Dedifferentiated amniotic fluid mesenchymal stem cell (primary cell): ENCODE results near the gene YRDC.
"Not testable (repeated sequence)": the region's sequence is repeated elsewhere in the genome, so short reads cannot be mapped to it uniquely, and the experiment has no call there.

Experiments used
- DNase-seq: peaks from one replicate; pipeline ENCODE4 v3.0.0-alpha.2; 2016; ENCODE audit errors: extremely low spot score

Gene YRDC

GRCh38 chr1:37771440-37771839, 36.6 kb downstream of the YRDC start:
- not testable (repeated sequence) for DNase-seq

- no peak for DNase-seq
These were observed 40.5 kb downstream of the YRDC start for GRCh38 chr1:37767488-37767887.

DNA sequence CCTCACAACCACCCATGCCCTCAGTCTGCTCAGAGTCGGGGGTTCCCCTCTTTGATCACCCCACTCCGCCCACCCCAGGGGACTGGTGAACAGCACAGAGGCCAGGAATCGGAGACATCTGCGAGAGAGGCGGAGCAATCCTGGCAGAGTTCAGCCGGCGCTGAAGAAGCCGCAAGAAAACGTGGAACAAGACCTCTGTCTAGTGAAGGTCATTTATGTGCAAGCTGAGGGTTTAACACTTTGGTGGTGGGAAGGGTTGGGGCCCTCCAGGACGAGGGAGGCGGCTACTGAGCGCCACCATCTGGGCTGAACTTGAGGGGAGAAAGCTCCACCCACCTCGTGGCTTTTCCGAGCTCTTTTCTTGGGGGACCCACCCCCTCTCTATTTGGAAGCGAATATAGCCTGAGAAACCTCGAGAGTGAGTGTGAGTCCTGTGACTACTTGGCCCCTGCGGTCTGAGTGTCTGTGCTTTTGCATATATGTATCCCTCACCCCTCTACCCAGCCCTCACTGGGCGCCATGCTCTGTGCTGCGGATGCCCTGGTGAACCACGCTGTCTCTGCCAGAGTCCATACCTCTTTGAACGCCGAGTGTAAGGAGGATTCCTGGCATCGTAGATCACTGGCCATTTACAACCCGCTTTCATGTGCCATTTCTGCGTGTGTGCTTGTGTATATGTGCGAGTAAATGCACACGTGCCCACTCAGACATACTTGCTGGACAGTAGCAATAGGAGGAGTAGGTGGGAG, 41.9 kb downstream of the YRDC start:
- DNase-seq = no peak

DNA sequence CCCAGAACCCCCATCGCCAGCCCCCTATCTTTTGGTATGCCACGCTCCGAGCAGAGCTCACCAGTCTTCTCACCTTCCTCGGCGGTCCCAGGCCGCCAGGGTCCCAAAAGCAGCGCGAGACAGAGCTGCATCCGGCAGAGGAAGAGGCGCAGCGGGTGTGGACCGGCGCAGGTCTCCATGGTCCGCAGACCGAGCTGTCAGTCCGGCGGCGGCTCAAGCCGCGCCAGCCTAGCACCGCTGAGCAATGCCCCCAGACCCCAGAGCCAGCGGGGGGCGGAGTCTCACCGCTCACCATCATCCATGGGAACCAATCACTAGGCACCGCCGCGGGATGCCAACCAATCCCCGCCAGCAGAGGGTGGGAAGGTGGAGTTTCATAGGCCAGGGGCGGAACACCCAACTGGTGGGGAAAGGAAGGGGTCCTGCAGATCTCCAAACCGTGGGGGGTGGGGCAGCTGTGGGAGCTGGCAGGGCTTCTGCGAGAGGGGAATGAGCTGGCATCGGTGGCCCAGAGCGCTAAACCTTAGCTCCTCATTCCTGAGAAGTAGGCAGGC, 43.0 kb downstream of the YRDC start, which contains the start of gene EPHA10:
Gene EPHA10 (minus strand): TSS at position 233 of the 554 bp plus-strand sequence. CDS start 54 bp downstream, at position 179.
- DNase-seq = no peak

DNA sequence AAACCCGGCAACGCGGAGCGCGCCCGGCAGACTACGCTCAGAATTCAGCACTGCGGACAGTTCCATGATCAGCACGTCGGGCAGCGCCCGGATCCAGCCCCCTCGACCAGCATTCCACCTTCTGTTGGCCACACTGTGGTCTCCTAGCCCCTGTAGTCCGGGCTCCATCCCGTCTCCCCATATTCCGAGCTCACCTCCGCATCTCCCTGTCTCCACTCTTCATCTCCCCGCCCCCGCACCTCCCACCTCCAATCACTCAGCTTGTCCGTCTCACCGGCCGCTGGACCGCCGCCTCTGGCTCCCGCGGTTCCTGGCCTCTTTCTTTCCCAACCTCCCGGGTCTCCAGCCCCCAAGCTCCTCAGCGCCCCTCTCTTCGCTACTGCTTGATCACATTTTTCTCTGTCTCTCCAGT, 43.6 kb downstream of the YRDC start:
- DNase-seq = no peak

DNA sequence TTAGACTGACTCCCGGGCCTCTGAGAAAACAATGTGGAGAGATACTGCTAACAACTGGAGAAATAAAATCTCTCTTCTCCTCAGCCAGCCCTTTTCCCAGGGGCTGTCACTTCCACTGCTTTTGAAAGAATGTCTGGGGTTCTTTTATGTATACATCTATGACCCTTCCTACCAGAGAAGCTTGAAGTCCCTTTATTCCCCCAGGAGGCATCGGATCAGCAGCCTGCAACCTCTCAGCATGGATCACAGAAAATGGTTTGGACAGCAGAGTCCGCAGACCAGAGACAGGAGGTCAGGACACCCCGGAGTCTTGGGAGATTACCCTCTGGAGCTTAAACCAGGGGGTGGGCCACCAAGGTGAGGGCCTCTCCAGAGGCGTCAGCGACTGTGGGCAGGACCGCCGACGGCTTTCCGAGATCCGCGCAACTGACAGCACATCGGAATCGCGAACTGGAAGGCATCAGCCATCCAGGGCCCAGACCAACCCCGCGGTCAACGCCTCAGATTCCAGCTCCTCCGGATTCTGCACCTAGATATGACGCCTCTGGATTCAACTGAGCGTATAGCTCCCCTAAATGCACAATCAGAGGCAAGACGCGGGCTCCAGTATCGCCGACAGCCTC, 44.1 kb downstream of the YRDC start:
- DNase-seq = no peak

DNA sequence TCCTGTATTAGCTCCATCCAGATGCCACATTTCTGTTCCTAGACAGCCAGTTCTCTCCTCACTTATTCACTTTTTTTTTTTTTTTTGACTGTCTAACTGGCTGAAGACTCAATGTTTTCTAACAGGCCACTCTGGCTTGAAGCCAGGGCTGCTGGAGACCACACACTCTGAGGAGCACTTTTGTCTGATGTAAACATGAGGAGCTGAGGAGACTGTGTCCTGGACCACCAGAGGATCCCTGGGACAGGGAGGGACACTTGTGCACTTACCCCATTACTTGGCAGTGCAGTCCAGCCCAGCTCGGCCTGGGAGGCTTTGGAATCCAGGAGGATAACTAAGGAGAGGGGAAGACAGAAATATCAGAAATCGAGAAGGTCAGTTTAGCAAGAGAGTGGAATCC, 45.5 kb downstream of the YRDC start:
- DNase-seq = no peak

DNA sequence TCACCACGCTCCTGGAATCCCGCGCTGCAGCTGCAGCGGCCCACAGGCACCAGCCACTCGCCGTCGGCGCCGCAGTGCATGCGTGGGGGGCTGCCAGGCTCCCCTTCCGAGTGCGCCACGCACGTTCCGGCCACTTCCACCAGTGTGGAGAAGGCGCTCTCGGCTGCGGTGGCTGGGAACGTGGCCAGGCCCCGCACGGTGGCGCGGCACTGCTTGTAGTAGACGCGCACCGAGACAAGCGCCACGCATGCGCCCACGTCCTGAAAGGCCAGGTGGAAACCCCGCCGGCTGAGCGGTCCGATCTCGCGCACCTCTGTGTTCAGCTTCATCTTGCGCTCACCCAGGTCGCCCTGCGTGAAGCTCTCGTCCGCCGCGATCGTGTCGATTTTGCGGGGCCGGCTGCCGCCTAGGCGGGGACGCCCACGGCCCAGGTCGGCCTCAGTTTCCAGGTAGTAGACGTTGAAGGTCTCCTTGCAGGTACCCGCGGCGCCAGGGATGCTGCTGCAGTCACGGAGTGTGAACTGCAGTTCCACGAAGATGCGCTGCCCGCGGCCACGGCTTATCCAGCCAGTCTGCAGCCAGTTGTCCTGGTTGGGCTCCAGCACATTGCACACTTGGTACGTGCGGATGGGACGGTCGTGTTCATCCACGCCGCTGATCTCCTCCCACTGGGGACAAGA, 46.5 kb downstream of the YRDC start:
- DNase-seq = no peak

DNA sequence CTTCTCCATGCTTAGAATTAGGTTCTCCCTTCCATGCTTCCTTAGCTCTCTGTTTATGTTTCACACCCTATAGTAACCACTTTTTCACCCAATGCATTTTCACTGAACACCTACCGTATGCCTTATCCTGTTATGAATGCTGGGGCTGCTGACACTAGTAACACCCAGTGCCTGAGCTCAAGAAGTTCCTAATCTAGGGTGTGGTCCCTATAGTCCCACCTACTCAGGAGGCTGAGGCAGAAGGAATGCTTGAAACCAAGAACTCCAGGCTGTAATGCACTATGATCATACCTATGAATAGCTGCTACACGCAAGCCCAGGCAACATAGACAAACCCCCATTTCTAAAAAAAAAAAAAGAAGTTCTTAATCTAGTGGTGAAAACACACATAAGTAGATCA, 48.6 kb downstream of the YRDC start:
- no peak for DNase-seq

DNA sequence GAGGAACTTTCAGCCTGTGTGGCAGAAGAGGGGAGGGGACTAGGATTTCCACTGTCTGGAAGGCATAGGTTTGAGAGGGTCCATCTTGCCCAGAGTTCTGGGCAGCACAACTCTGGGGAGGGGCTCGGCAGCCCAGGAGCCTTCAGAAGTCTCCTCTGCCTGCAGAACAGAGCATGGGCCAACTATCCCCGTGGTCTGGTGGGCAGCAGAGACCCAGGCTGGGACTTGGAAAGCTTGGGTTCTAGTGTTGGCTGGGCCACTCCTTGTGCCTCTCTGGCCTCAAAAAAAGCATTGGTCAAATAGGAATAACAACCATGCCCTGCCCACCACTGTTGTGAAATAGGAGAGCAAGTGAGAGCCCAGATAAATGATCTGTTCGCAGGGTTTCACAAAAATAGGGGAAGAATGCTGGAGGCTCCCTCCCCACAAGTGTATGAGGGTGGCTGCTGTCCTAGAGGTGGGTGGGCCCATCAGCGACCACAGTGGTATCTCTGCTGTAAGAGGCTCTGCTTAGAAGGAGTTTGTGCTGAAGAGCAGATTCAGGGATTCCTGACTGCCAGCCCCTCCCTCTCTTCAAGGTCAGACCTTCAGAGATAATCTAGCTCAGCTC, 52.0 kb downstream of the YRDC start:
- no peak for DNase-seq

GRCh38 chr1:37755290-37755689, 52.7 kb downstream of the YRDC start:
- DNase-seq = no peak

DNA sequence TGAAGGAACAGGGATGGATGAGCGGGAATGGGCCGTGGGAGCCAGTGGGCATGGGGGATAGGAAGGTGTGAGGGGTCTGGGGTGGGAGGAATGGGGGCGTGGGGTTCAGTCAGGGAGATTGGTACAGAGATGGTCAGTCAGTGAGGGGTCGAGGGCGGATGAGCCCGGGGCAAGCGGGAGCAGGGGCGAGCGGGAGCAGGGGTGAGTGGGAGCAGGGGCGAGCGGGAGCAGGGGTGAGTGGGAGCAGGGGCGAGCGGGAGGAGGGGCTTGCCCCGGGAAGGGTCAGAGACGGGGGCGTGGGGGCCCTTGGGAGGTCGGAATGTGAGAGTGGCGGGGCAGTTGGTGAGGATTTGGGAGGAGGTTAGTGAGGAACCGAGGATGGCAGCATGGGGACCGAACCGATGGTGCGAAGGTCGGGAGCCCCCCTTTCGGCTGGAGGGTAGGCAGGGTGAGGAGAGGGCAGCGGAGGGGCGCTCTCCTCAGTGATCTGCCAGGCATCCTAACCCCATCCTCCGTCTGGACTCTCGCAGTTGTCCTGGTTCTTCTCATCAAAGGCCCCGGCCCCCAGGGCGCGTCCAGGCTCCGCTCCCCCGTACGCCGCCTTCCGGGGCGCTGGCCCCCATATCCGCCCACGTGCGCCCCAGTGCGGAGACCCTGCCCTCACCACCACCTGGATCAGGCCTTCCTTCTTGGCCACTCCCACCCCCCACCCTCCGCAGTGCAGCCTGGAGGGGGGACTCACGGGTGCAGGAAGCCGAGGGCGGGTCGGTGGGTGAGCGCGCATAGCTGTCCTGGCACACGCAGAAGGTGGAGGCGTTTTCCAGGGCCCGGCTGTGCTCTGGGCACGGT, 54.3 kb downstream of the YRDC start:
- no peak for DNase-seq
